Measurements from ENCODE around the gene LCE4A.

Gene LCE4A, protein sequence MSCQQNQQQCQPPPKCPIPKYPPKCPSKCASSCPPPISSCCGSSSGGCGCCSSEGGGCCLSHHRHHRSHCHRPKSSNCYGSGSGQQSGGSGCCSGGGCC

DNA sequence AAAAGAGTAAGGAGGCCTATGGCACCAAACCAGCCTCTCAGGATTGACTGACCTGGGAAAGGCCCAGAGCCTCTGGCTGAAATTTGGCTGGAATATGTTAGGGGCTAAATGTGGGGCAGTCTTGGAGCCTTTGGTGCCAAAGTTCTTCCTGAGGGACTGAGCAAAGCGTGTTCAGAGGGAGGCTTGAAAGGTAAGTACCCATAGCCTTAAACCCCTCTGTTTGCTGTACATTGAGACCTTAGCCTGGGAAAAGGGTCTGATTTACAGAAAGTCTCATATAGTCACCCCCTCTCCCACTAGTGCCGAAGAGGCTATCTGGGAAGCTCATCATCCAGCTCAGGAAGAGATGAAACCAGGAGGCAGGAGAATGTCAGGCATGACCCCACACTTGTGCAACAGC, at the start of gene LCE4A:
Gene LCE4A, plus strand, starts transcription at position 301 of the 400 bp plus-strand sequence. CDS start 916 bp downstream, outside the sequence.
- no peak for ATAC-seq

DNA sequence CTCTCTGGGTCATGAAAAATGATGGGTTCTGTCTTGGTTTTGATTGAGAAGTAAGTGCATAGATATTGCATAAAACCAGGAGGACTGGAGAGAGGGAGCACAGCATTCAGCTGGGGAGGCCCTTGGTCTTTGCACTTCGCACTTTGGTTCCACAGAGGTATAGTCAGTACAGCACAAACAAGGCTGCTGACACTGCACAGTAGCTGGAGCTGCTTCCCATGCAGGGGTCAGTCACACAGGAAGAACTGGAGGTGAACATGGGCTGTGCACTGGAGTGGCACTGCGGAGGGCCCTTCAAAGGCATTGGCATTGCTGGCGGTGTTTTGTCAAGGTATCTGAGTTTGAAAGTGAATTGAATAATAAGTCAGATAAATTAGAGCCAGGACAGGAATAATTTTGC, 49.3 kb upstream of the LCE4A start:
- no peak for ATAC-seq
- no peak for TF ChIP-seq GLIS3 (CRISPR knock-in tag; IDR thresholded peaks at IDR 0.05)
- TF ChIP-seq, protein P1, sequence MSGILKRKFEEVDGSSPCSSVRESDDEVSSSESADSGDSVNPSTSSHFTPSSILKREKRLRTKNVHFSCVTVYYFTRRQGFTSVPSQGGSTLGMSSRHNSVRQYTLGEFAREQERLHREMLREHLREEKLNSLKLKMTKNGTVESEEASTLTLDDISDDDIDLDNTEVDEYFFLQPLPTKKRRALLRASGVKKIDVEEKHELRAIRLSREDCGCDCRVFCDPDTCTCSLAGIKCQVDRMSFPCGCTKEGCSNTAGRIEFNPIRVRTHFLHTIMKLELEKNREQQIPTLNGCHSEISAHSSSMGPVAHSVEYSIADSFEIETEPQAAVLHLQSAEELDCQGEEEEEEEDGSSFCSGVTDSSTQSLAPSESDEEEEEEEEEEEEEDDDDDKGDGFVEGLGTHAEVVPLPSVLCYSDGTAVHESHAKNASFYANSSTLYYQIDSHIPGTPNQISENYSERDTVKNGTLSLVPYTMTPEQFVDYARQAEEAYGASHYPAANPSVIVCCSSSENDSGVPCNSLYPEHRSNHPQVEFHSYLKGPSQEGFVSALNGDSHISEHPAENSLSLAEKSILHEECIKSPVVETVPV (CRISPR knock-in tag; IDR thresholded peaks at IDR 0.05): no peak
- TF ChIP-seq ZFP30 (CRISPR knock-in tag; IDR thresholded peaks at IDR 0.05): no peak
- TF ChIP-seq OSR1 (CRISPR knock-in tag; IDR thresholded peaks at IDR 0.05): no peak
- TF ChIP-seq, protein P2, sequence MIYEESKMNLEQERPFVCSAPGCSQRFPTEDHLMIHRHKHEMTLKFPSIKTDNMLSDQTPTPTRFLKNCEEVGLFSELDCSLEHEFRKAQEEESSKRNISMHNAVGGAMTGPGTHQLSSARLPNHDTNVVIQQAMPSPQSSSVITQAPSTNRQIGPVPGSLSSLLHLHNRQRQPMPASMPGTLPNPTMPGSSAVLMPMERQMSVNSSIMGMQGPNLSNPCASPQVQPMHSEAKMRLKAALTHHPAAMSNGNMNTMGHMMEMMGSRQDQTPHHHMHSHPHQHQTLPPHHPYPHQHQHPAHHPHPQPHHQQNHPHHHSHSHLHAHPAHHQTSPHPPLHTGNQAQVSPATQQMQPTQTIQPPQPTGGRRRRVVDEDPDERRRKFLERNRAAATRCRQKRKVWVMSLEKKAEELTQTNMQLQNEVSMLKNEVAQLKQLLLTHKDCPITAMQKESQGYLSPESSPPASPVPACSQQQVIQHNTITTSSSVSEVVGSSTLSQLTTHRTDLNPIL (CRISPR knock-in tag; IDR thresholded peaks at IDR 0.05; ENCODE audit: low read depth): no peak
- TF ChIP-seq RARB (CRISPR knock-in tag; IDR thresholded peaks at IDR 0.05): no peak
- TF ChIP-seq SNAI2 (CRISPR knock-in tag; IDR thresholded peaks at IDR 0.05): no peak
- no peak for TF ChIP-seq PATZ1 (CRISPR knock-in tag; IDR thresholded peaks at IDR 0.05; ENCODE audit: borderline replicate concordance)
- TF ChIP-seq ISL1 (CRISPR knock-in tag; IDR thresholded peaks at IDR 0.05): no peak
- TF ChIP-seq PPARA (CRISPR knock-in tag; IDR thresholded peaks at IDR 0.05; ENCODE audit: borderline replicate concordance): no peak
- TF ChIP-seq TCF4 (CRISPR knock-in tag; IDR thresholded peaks at IDR 0.05; ENCODE audit: borderline replicate concordance): no peak
- TF ChIP-seq ZFP3 (CRISPR knock-in tag; IDR thresholded peaks at IDR 0.05): no peak
- TF ChIP-seq TOX (CRISPR knock-in tag; IDR thresholded peaks at IDR 0.05; ENCODE audit: borderline replicate concordance): no peak
- TF ChIP-seq ZNF565 (CRISPR knock-in tag; conservative IDR thresholded peaks at IDR 0.05; ENCODE audit: low read depth): no peak
- no peak for TF ChIP-seq ZNF8 (CRISPR knock-in tag; IDR thresholded peaks at IDR 0.05)

More for the DNA sequence above, at the start of gene LCE4A:
- TF ChIP-seq CSDC2 (CRISPR knock-in tag; IDR thresholded peaks at IDR 0.05): no peak
- no peak for TF ChIP-seq PPARA (CRISPR knock-in tag; IDR thresholded peaks at IDR 0.05; ENCODE audit: borderline replicate concordance)
- TF ChIP-seq, protein P3, sequence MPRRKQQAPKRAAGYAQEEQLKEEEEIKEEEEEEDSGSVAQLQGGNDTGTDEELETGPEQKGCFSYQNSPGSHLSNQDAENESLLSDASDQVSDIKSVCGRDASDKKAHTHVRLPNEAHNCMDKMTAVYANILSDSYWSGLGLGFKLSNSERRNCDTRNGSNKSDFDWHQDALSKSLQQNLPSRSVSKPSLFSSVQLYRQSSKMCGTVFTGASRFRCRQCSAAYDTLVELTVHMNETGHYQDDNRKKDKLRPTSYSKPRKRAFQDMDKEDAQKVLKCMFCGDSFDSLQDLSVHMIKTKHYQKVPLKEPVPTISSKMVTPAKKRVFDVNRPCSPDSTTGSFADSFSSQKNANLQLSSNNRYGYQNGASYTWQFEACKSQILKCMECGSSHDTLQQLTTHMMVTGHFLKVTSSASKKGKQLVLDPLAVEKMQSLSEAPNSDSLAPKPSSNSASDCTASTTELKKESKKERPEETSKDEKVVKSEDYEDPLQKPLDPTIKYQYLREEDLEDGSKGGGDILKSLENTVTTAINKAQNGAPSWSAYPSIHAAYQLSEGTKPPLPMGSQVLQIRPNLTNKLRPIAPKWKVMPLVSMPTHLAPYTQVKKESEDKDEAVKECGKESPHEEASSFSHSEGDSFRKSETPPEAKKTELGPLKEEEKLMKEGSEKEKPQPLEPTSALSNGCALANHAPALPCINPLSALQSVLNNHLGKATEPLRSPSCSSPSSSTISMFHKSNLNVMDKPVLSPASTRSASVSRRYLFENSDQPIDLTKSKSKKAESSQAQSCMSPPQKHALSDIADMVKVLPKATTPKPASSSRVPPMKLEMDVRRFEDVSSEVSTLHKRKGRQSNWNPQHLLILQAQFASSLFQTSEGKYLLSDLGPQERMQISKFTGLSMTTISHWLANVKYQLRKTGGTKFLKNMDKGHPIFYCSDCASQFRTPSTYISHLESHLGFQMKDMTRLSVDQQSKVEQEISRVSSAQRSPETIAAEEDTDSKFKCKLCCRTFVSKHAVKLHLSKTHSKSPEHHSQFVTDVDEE (CRISPR knock-in tag; IDR thresholded peaks at IDR 0.05): no peak
- TF ChIP-seq ZNF8 (CRISPR knock-in tag; IDR thresholded peaks at IDR 0.05): no peak
- TF ChIP-seq ZFP3 (CRISPR knock-in tag; IDR thresholded peaks at IDR 0.05): no peak
- no peak for TF ChIP-seq ZFP30 (CRISPR knock-in tag; IDR thresholded peaks at IDR 0.05)
- no peak for TF ChIP-seq ZNF70 (CRISPR knock-in tag; IDR thresholded peaks at IDR 0.05)
- TF ChIP-seq, protein P1 (CRISPR knock-in tag; IDR thresholded peaks at IDR 0.05): no peak
- no peak for TF ChIP-seq ISL1 (CRISPR knock-in tag; IDR thresholded peaks at IDR 0.05)
- no peak for TF ChIP-seq ZNF565 (CRISPR knock-in tag; conservative IDR thresholded peaks at IDR 0.05; ENCODE audit: low read depth)

DNA sequence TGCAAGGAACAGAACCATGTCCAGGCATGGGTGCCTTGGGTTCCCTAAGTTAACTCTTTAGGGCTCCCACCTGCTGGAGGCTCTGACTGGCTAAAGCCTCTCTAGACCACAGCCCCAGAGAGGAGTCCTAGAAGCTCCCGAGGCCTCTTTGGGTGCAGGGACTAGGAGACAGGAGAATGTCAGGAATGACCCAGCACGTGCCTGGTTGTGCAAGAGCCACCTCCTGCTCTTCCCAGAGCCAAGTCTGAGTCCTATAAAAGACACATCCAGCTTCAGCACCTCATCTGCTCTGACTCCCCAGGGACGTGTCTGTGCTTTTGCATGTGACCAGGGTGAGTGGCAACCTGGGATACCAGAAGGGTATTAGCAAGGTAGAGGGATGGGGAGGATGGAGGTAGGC, 44.9 kb upstream of the LCE4A start, which contains the start of gene LCE2D:
Gene LCE2D, plus strand, starts transcription at position 283 of the 400 bp plus-strand sequence. CDS start 726 bp downstream, outside the sequence.
- ATAC-seq: no peak
- no peak for TF ChIP-seq BACH2 (CRISPR knock-in tag; IDR thresholded peaks at IDR 0.05; ENCODE audit: borderline replicate concordance)
- TF ChIP-seq PATZ1 (CRISPR knock-in tag; IDR thresholded peaks at IDR 0.05; ENCODE audit: borderline replicate concordance): no peak
- no peak for TF ChIP-seq OSR1 (CRISPR knock-in tag; IDR thresholded peaks at IDR 0.05)
- TF ChIP-seq GLIS3 (CRISPR knock-in tag; IDR thresholded peaks at IDR 0.05): no peak
- TF ChIP-seq TCF4 (CRISPR knock-in tag; IDR thresholded peaks at IDR 0.05; ENCODE audit: borderline replicate concordance): no peak
- TF ChIP-seq, protein P2 (CRISPR knock-in tag; IDR thresholded peaks at IDR 0.05; ENCODE audit: low read depth): no peak
- TF ChIP-seq CSDC2 (CRISPR knock-in tag; IDR thresholded peaks at IDR 0.05): no peak
- TF ChIP-seq ZNF565 (CRISPR knock-in tag; conservative IDR thresholded peaks at IDR 0.05; ENCODE audit: low read depth): no peak
- TF ChIP-seq, protein P1 (CRISPR knock-in tag; IDR thresholded peaks at IDR 0.05): no peak
- no peak for TF ChIP-seq SNAI2 (CRISPR knock-in tag; IDR thresholded peaks at IDR 0.05)
